MM.1S (cell line): Measurements from ENCODE around the gene TEX38.

Experiments used
- DNase-seq: peaks from one replicate; pipeline ENCODE4 v3.0.0-alpha.2; 2015
- H2AFZ ChIP-seq: fragments of 300-600 bp; sonication (generic); 2 replicates; pipeline ENCODE4 v1.6.0; 2016; ENCODE audit warnings: antibody characterized with exemption, low read length
- H3F3A ChIP-seq: fragments of 300-600 bp; sonication (generic); 2 replicates; pipeline ENCODE4 v1.6.1; 2016; ENCODE audit warnings: mild to moderate bottlenecking, antibody characterized with exemption, low read length, moderate library complexity, mixed read lengths; ENCODE audit not compliant: insufficient read depth
- H3K27ac ChIP-seq: fragments of 300-600 bp; sonication (generic); 2 replicates; pipeline ENCODE4 v1.5.1; 2016; ENCODE audit warnings: mild to moderate bottlenecking, low read length
- H3K27me3 ChIP-seq: fragments of 300-600 bp; sonication (generic); replicated peaks from 2 replicates; pipeline ENCODE4 v1.6.0; 2016; ENCODE audit warnings: low read length; ENCODE audit not compliant: insufficient read depth
- H3K36me3 ChIP-seq: fragments of 300-600 bp; sonication (generic); replicated peaks from 2 replicates; pipeline ENCODE4 v1.6.1; 2016; ENCODE audit warnings: mild to moderate bottlenecking, low read length, mixed read lengths; ENCODE audit not compliant: insufficient read depth
- H3K4me1 ChIP-seq: fragments of 300-600 bp; sonication (generic); 2 replicates; pipeline ENCODE4 v1.6.1; 2016; ENCODE audit warnings: low read length, mixed read lengths
- H3K4me2 ChIP-seq: fragments of 300-600 bp; sonication (generic); 2 replicates; pipeline ENCODE4 v1.6.0; 2016; ENCODE audit warnings: low read depth, low read length
- H3K4me3 ChIP-seq: fragments of 300-600 bp; sonication (generic); 2 replicates; pipeline ENCODE4 v1.5.1; 2016; ENCODE audit warnings: low read length, mixed read lengths
- H3K79me2 ChIP-seq: fragments of 300-600 bp; sonication (generic); 2 replicates; pipeline ENCODE4 v1.6.1; 2016; ENCODE audit warnings: mixed run types, low read length, mixed read lengths
- H3K9ac ChIP-seq: fragments of 300-600 bp; sonication (generic); 2 replicates; pipeline ENCODE4 v1.6.1; 2016; ENCODE audit warnings: low read length, mixed read lengths
- H3K9me2 ChIP-seq: fragments of 300-600 bp; sonication (generic); replicated peaks from 2 replicates; pipeline ENCODE4 v1.6.1; 2016; ENCODE audit warnings: mild to moderate bottlenecking, low read length, mixed read lengths; ENCODE audit not compliant: insufficient read depth
- H3K9me3 ChIP-seq: fragments of 300-600 bp; sonication (generic); replicated peaks from 2 replicates; pipeline ENCODE4 v1.6.1; 2016; ENCODE audit warnings: mild to moderate bottlenecking, low read length, mixed read lengths; ENCODE audit not compliant: insufficient read depth
- H4K20me1 ChIP-seq: fragments of 300-600 bp; sonication (generic); 2 replicates; pipeline ENCODE4 v1.6.1; 2016; ENCODE audit warnings: mild to moderate bottlenecking, low read length, moderate library complexity, mixed read lengths; ENCODE audit not compliant: insufficient read depth
- EZH2 ChIP-seq: fragments of 300-600 bp; sonication (generic); optimal IDR thresholded peaks from 2 replicates; pipeline ENCODE3; 2017; ENCODE audit warnings: low read depth, mild to moderate bottlenecking, antibody characterized with exemption, low read length, mixed read lengths
- EZH2phosphoT487 ChIP-seq: fragments of 300-600 bp; sonication (generic); IDR thresholded peaks from 2 replicates; pipeline ENCODE4 v1.6.1; 2018; ENCODE audit warnings: antibody characterized with exemption, low read length
- TF ChIP-seq, protein P1 (sequence below): fragments of 300-600 bp; sonication (generic); IDR thresholded peaks from 2 replicates; pipeline ENCODE4 v1.5.1; 2016; ENCODE audit warnings: antibody characterized with exemption, low read length, mixed read lengths

The TEX38 gene

DNA sequence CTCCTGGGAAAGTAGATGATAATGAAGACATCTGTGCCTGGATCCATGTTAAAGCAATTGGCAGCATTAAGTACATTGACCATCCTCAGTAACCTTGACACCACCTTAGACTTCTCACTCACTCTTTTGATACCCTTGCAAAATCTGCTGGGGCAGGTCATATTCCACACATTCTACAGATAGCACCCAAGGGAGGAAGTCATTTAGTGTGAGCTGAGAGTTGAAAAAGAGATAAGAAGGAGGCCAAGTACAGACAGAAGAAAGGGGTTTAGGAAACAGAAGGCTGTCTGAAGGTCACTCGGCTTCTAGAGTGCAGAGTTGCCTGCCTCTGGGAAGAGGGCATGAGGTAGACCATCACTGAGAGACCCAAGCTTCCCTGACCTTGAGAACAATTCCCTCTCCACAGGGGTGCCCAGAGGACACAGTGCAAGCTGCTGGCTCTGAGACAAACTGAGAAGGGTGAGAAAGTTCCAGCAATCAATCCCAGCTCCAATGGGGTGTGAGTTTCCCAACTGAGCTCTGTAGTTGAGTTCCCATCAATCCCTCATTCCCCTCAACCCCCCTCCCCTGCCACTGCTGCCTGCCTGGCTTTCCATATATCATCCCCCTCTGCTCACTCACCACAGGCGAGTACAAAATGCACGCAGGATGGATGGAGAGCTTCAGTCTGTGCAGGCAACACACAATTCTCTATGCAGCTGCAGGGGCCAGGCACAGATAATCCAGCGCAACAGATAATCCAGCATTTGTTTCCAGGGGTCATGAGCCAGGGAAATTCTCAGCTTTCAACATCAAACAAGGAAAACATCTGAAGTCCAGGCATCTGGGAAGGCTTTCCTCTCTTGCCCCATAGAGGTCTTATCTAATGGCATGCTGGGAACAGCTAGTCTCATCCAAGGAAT is 47.7 kb upstream of the TEX38 start:
- H2AFZ ChIP-seq: no peak overlapping the region
- no peak overlapping the region for H3K4me2 ChIP-seq
- DNase-seq: no peak
- H3K27ac ChIP-seq: no peak overlapping the region
- peaks cover 9% of the 10 kb centered on the region; the same call in 1 of the 2 replicates for H3K4me1 ChIP-seq
- no peaks in the 10 kb centered on the region for H4K20me1 ChIP-seq
- H3K4me3 ChIP-seq: no peak overlapping the region
- no peaks in the 10 kb centered on the region for H3K36me3 ChIP-seq
- H3K27me3 ChIP-seq: no peaks in the 10 kb centered on the region
- no peaks in the 10 kb centered on the region; the same call in 1 of the 2 replicates for H3F3A ChIP-seq
- H3K9me3 ChIP-seq: no peaks in the 10 kb centered on the region
- TF ChIP-seq EZH2phosphoT487: no peak
- TF ChIP-seq EZH2: no peak
- TF ChIP-seq, protein P1, sequence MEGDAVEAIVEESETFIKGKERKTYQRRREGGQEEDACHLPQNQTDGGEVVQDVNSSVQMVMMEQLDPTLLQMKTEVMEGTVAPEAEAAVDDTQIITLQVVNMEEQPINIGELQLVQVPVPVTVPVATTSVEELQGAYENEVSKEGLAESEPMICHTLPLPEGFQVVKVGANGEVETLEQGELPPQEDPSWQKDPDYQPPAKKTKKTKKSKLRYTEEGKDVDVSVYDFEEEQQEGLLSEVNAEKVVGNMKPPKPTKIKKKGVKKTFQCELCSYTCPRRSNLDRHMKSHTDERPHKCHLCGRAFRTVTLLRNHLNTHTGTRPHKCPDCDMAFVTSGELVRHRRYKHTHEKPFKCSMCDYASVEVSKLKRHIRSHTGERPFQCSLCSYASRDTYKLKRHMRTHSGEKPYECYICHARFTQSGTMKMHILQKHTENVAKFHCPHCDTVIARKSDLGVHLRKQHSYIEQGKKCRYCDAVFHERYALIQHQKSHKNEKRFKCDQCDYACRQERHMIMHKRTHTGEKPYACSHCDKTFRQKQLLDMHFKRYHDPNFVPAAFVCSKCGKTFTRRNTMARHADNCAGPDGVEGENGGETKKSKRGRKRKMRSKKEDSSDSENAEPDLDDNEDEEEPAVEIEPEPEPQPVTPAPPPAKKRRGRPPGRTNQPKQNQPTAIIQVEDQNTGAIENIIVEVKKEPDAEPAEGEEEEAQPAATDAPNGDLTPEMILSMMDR: no peak
- H3K9ac ChIP-seq: no peak overlapping the region
- no peaks in the 10 kb centered on the region for H3K9me2 ChIP-seq
- no peaks in the 10 kb centered on the region for H3K79me2 ChIP-seq

DNA sequence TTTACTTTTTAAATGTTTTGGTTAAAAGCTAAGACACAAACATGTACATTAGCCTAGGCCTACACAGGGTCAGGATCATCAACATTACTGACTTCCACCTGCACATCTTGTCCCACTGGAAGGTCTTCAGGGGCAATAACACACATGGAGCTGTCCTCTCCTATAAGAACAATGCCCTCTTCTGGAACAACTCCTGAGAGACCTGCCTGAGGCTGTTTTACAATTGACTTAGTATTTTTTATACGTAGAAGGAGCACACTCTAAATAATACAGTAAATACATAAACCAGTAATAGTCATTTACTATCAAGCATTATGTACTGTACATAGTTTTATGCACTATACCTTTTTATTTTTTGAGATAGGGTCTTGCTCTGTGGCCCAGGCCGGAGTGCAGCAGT is 40.9 kb upstream of the TEX38 start:
- Histone ChIP-seq H3K36me3 (no peaks in the 10 kb centered on the region), H3F3A (no peaks in the 10 kb centered on the region), H3K4me1 (no peaks in the 10 kb centered on the region), H3K9me2 (no peaks in the 10 kb centered on the region), H3K9ac (no peak overlapping the region), H3K4me3 (no peak overlapping the region), H3K9me3 (no peaks in the 10 kb centered on the region), H3K27me3 (no peaks in the 10 kb centered on the region), H3K79me2 (no peaks in the 10 kb centered on the region), H4K20me1 (no peaks in the 10 kb centered on the region), H3K4me2 (no peak overlapping the region), H2AFZ (no peak overlapping the region), H3K27ac (no peak overlapping the region)
- no peak for DNase-seq
- TF ChIP-seq EZH2phosphoT487 (no peak), EZH2 (no peak)
- TF ChIP-seq, protein P1: no peak

- Histone ChIP-seq H3K79me2 (no peaks in the 10 kb centered on the region), H3K4me1 (no peaks in the 10 kb centered on the region), H2AFZ (no peak overlapping the region), H4K20me1 (no peaks in the 10 kb centered on the region), H3K9ac (no peak overlapping the region), H3K9me3 (no peaks in the 10 kb centered on the region), H3K4me3 (no peak overlapping the region), H3K4me2 (no peak overlapping the region), H3K9me2 (no peaks in the 10 kb centered on the region), H3K27ac (no peak overlapping the region), H3F3A (no peaks in the 10 kb centered on the region), H3K36me3 (no peaks in the 10 kb centered on the region), H3K27me3 (no peaks in the 10 kb centered on the region)
- TF ChIP-seq, protein P1: no peak
- no peak for TF ChIP-seq EZH2
- no peak for TF ChIP-seq EZH2phosphoT487
- no peak for DNase-seq
Measured at GRCh38 chr1:46635205-46635604, 36.4 kb upstream of the TEX38 start.
